ENCODE results near the gene SLA2. TPM values are rescaled to one million over a fixed set of nuclear protein-coding genes. Genes with fewer than 3 reads are reported as not detected.

The SLA2 gene
- total RNA-seq, 2 donors from 2014 or later: 0.44 to 0.68 TPM

DNA sequence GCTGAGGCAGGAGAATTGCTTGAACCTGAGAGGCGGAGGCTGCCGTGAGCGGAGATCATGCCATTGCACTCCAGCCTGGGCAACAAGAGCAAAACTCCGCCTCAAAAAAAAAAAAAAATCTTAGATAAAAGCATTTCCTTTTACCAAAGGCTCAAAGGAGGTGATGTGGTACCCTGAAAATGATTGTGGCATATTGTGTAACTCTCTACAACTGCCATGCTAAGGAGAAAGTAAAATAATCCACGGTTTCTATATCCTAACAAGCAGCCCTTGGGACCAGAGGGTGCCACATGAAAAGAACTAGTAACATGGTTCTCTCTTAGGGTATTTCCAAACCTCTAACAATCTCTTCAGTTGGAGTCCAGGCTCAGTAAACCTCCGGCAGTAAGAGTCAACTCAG, 38.8 kb upstream of the SLA2 start:
- no peaks in the 10 kb centered on the region for H3K4me1 ChIP-seq (ENCODE audit: control insufficient read depth, insufficient read depth, low read length)
- Mint-ChIP-seq H3K4me1 (no peaks in the 10 kb centered on the region), H3K36me3 (ENCODE audit: low read depth) (peaks cover 25% of the 10 kb centered on the region), H3K27ac (no peak overlapping the region), H3K9me3 (no peaks in the 10 kb centered on the region), H3K27me3 (ENCODE audit: insufficient read depth) (no peaks in the 10 kb centered on the region), H3K4me3 (no peak overlapping the region)
- 96 to 98% methylated on average over 6 of the region's 6 CpGs for WGBS, 2 experiments (ENCODE audit: insufficient coverage in 1 of 2, insufficient read length in 1 of 2)
- H3K9me3 ChIP-seq (ENCODE audit: control insufficient read depth, low read length): no peaks in the 10 kb centered on the region
- peaks cover 11% of the 10 kb centered on the region for H3K36me3 ChIP-seq (ENCODE audit: control insufficient read depth, insufficient read depth, low read length)
- no peak overlapping the region for H3K9ac ChIP-seq (ENCODE audit: extremely low read depth, low read length, poor library complexity, severe bottlenecking)
- H3K4me3 ChIP-seq (ENCODE audit: low read length): no peak overlapping the region
- no peak overlapping the region for H3K27ac ChIP-seq (ENCODE audit: low read depth, low read length)
- no peak for DNase-seq
- no peaks in the 10 kb centered on the region for H3K27me3 ChIP-seq (ENCODE audit: control insufficient read depth, insufficient read depth, low read length, poor library complexity, severe bottlenecking)
- TF ChIP-seq, protein P1, sequence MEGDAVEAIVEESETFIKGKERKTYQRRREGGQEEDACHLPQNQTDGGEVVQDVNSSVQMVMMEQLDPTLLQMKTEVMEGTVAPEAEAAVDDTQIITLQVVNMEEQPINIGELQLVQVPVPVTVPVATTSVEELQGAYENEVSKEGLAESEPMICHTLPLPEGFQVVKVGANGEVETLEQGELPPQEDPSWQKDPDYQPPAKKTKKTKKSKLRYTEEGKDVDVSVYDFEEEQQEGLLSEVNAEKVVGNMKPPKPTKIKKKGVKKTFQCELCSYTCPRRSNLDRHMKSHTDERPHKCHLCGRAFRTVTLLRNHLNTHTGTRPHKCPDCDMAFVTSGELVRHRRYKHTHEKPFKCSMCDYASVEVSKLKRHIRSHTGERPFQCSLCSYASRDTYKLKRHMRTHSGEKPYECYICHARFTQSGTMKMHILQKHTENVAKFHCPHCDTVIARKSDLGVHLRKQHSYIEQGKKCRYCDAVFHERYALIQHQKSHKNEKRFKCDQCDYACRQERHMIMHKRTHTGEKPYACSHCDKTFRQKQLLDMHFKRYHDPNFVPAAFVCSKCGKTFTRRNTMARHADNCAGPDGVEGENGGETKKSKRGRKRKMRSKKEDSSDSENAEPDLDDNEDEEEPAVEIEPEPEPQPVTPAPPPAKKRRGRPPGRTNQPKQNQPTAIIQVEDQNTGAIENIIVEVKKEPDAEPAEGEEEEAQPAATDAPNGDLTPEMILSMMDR (conservative IDR thresholded peaks at IDR 0.05): no peak

DNA sequence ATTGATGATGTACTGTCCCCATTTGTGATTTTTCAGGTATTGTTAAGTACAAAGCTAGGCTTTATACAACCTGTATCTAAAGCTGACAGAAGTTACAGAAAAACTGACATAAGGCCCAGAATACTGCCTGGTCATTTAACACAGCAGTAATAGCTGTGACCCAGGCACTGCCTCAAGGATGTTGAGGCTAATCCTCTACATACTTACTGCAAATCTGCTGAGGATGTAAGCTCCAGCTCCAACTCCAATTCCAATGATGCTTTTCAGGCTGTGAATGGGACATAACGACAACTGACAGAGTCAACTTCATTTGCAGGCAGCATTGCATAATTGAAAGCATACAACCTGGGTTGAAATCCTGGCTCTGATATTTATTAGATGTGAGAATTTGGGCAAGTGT, 36.3 kb upstream of the SLA2 start:
- H3K9me3 ChIP-seq (ENCODE audit: control insufficient read depth, low read length): no peaks in the 10 kb centered on the region
- no peak overlapping the region for H3K9ac ChIP-seq (ENCODE audit: extremely low read depth, low read length, poor library complexity, severe bottlenecking)
- H3K4me3 ChIP-seq (ENCODE audit: low read length): no peak overlapping the region
- DNase-seq: no peak
- 80 to 88% methylated on average over 1 of the region's 1 CpG for WGBS, 2 experiments (ENCODE audit: insufficient coverage in 1 of 2, insufficient read length in 1 of 2)
- Mint-ChIP-seq H3K9me3 (no peaks in the 10 kb centered on the region), H3K36me3 (ENCODE audit: low read depth) (peaks cover 26% of the 10 kb centered on the region), H3K27me3 (ENCODE audit: insufficient read depth) (no peaks in the 10 kb centered on the region), H3K27ac (no peak overlapping the region), H3K4me3 (no peak overlapping the region), H3K4me1 (peaks cover 9% of the 10 kb centered on the region)
- H3K27ac ChIP-seq (ENCODE audit: low read depth, low read length): no peak overlapping the region
- no peaks in the 10 kb centered on the region for H3K27me3 ChIP-seq (ENCODE audit: control insufficient read depth, insufficient read depth, low read length, poor library complexity, severe bottlenecking)
- TF ChIP-seq, protein P1 (conservative IDR thresholded peaks at IDR 0.05): no peak
- no peaks in the 10 kb centered on the region for H3K4me1 ChIP-seq (ENCODE audit: control insufficient read depth, insufficient read depth, low read length)
- H3K36me3 ChIP-seq (ENCODE audit: control insufficient read depth, insufficient read depth, low read length): peaks cover 18% of the 10 kb centered on the region

DNA sequence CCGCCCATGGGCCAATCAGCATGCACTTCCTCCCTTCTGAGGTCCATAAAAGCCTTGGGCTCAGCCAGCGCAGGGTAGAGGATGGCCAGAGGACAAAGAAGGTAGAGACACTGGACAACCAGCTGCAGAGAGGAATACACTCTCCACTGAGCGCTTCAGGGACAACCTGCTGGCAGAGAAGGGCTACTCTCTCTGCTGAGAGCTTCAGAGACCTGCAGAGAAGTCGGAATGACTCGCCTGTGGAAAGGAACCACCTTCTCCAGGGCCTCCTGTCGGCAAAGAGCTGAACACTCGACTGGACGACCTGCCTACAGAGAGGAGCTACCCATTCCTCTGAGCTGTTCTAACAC, 31.4 kb upstream of the SLA2 start:
- H3K9ac ChIP-seq (ENCODE audit: extremely low read depth, low read length, poor library complexity, severe bottlenecking): no peak overlapping the region
- H3K27ac Mint-ChIP-seq: peak overlapping the region; percentile 76
- no peaks in the 10 kb centered on the region for H3K27me3 ChIP-seq (ENCODE audit: control insufficient read depth, insufficient read depth, low read length, poor library complexity, severe bottlenecking)
- peaks cover 9% of the 10 kb centered on the region for H3K4me1 Mint-ChIP-seq
- H3K36me3 Mint-ChIP-seq (ENCODE audit: low read depth): peaks cover 19% of the 10 kb centered on the region
- peak overlapping the region; percentile 69 for H3K4me3 Mint-ChIP-seq
- H3K4me1 ChIP-seq (ENCODE audit: control insufficient read depth, insufficient read depth, low read length): no peaks in the 10 kb centered on the region
- 88 to 94% methylated on average over 4 to 8 of the region's 8 CpGs for WGBS, 2 experiments (ENCODE audit: insufficient coverage in 1 of 2, insufficient read length in 1 of 2)
- H3K27ac ChIP-seq (ENCODE audit: low read depth, low read length): no peak overlapping the region
- peaks cover 13% of the 10 kb centered on the region for H3K36me3 ChIP-seq (ENCODE audit: control insufficient read depth, insufficient read depth, low read length)
- no peak for DNase-seq
- TF ChIP-seq, protein P1 (conservative IDR thresholded peaks at IDR 0.05): peak; percentile 62
- no peaks in the 10 kb centered on the region for H3K9me3 Mint-ChIP-seq
- no peaks in the 10 kb centered on the region for H3K9me3 ChIP-seq (ENCODE audit: control insufficient read depth, low read length)
- peak overlapping the region; percentile 7 for H3K4me3 ChIP-seq (ENCODE audit: low read length)
- H3K27me3 Mint-ChIP-seq (ENCODE audit: insufficient read depth): no peaks in the 10 kb centered on the region

Data from endodermal cell (in vitro differentiated cells).